Sigmoid colon (tissue), 7 donors: ENCODE data around the gene IFT43. TPM values are rescaled to one million over a fixed set of nuclear protein-coding genes. Genes with fewer than 3 reads are reported as not detected.
"Not testable (repeated sequence)": the region's sequence is repeated elsewhere in the genome, so short reads cannot be mapped to it uniquely, and the experiment has no call there.

Experiments
- DNase-seq: peaks from one replicate; pipeline ENCODE4 v3.0.0-alpha.2; 2019
- H3K27ac ChIP-seq, 4 donors: fragments of 200-600 bp; sonication (generic); one replicate each; pipeline ENCODE4 v1.5.1; 2016 to 2019; ENCODE audit warnings: mild to moderate bottlenecking in 1 of 4
- H3K27me3 ChIP-seq, 3 donors: fragments of 200-600 bp; sonication (generic); one replicate each; pipeline ENCODE4 v1.5.1; 2019; ENCODE audit warnings: mild to moderate bottlenecking in 1 of 3
- H3K36me3 ChIP-seq, 4 donors: fragments of 200-600 bp; sonication (generic); one replicate each; pipeline ENCODE4 v1.5.1; 2016 to 2019
- H3K4me1 ChIP-seq, 4 donors: fragments of 200-600 bp; sonication (generic); one replicate each; pipeline ENCODE4 v1.5.1; 2017 to 2019
- H3K4me3 ChIP-seq, 4 donors: fragments of 200-600 bp; sonication (generic); one replicate each; pipeline ENCODE4 v1.5.1; 2017 to 2019; ENCODE audit warnings: mild to moderate bottlenecking in 2 of 4, moderate library complexity in 1 of 4
- H3K9me3 ChIP-seq, 4 donors: fragments of 200-600 bp in 3 of 4; sonication (generic) in 3 of 4; one replicate each; pipeline versions ENCODE4 v1.5.1 to v1.6.1; 2013 to 2019
- CTCF ChIP-seq, 4 experiments: fragments of 450-650 bp in 3 of 4; fragments of 200-600 bp in 1 of 4; IDR thresholded peaks; one replicate each; pipeline ENCODE4 v1.5.1; 2016 to 2019; ENCODE audit warnings: antibody characterized with exemption in 4 of 4, mild to moderate bottlenecking in 3 of 4, moderate library complexity in 2 of 4
- EP300 ChIP-seq, 4 donors: sonication (generic); formaldehyde crosslinking; IDR thresholded peaks; one replicate each; pipeline ENCODE4 v1.6.1; 2017; ENCODE audit warnings: antibody characterized with exemption in 4 of 4
- POLR2A ChIP-seq, 2 donors: fragments of 450-650 bp; IDR thresholded peaks; one replicate each; pipeline ENCODE4 v1.6.1; 2016; ENCODE audit warnings: antibody characterized with exemption in 2 of 2, mild to moderate bottlenecking in 2 of 2, moderate library complexity in 2 of 2
- POLR2AphosphoS5 ChIP-seq, 4 donors: sonication (generic); formaldehyde crosslinking; IDR thresholded peaks; one replicate each; pipeline ENCODE4 v1.6.1; 2017; ENCODE audit warnings: antibody characterized with exemption in 4 of 4
- WGBS, 2 donors: extraction: QIAGEN DNeasy Blood & Tissue Kit; methylation state at CpG; one replicate each; pipeline ENCODE4 v1.1.7; 2013; 5-methylcytosine and 5-hydroxymethylcytosine counted together
- intact Hi-C: fragments of 100-400 bp; cut with DNase I; formaldehyde crosslinking; loops from one replicate; pipeline ENCODE4 v1.15.1; 2023
- polyA plus RNA-seq, 3 donors: library from polyadenylated mRNA; stranded (reverse); fragments of 200-250 nt; gene quantifications; one replicate each; pipeline ENCODE4 v1.2.3, GENCODE V29; 2013
- total RNA-seq, 4 donors: library from RNA; depleted of rRNA; stranded (reverse); fragments of >200 nt; gene quantifications; one replicate each; pipeline ENCODE4 v1.1.0, GENCODE V29; 2016
- donor health status: healthy with polysubstance abuse.
- donor health status: Bipolar disorder and iron deficiency.
- donor health status: healthy.

IFT43 gene
- total and polyA plus RNA-seq, 7 donors, result 31.4 to 63.7 (median 42.8) TPM

- TF ChIP-seq POLR2A (IDR thresholded peaks at IDR 0.05) (no peak), POLR2AphosphoS5 (IDR thresholded peaks at IDR 0.05) (no peak), EP300 (IDR thresholded peaks at IDR 0.05) (no peak), CTCF (IDR thresholded peaks at IDR 0.05) (no peak)
- no peaks in the 10 kb centered on the region for H3K27me3 ChIP-seq
- intact Hi-C loops, result no loop called here
- peaks cover 0 to 16% (median 14%) of the 10 kb centered on the region in 4 donors for H3K4me1 ChIP-seq
- H3K36me3 ChIP-seq, result peaks cover 0 to 43% (median 22%) of the 10 kb centered on the region in 4 donors
- H3K4me3 ChIP-seq, result no peak overlapping the region
- 94 to 98% methylated on average over 2 of the region's 2 CpGs for WGBS, 2 donors
- H3K9me3 ChIP-seq, result no peaks in the 10 kb centered on the region
- no peak for DNase-seq
- H3K27ac ChIP-seq, result no peak overlapping the region
Observed at GRCh38 chr14:76007852-76008251, 22.3 kb downstream of the IFT43 start.

- Histone ChIP-seq H3K4me1 (peaks cover 0 to 23% (median 16%) of the 10 kb centered on the region in 4 donors), H3K36me3 (peaks cover 0 to 38% (median 13%) of the 10 kb centered on the region in 4 donors)
- H3K27ac ChIP-seq, H3K27me3 ChIP-seq, DNase-seq, intact Hi-C loops, H3K9me3 ChIP-seq, H3K4me3 ChIP-seq: not testable (repeated sequence)
- 96% methylated on average over 3 of the region's 3 CpGs for WGBS, 2 donors
Observed at GRCh38 chr14:76009627-76010026, 24.1 kb downstream of the IFT43 start.

- Histone ChIP-seq H3K4me1 (peaks cover 0 to 23% (median 16%) of the 10 kb centered on the region in 4 donors), H3K27ac (peak overlapping the region; percentile 73 to 85 (median 78)), H3K27me3 (no peaks in the 10 kb centered on the region), H3K9me3 (no peaks in the 10 kb centered on the region), H3K4me3 (no peak overlapping the region), H3K36me3 (peaks cover 0 to 27% (median 6%) of the 10 kb centered on the region in 4 donors)
- DNase-seq, result no peak
- intact Hi-C loops, result no loop called here
- TF ChIP-seq EP300 (IDR thresholded peaks at IDR 0.05), result no peak
- TF ChIP-seq CTCF (IDR thresholded peaks at IDR 0.05), result no peak
- no peak for TF ChIP-seq POLR2AphosphoS5 (IDR thresholded peaks at IDR 0.05)
- no peak for TF ChIP-seq POLR2A (IDR thresholded peaks at IDR 0.05)
Observed at GRCh38 chr14:76011930-76012329, 26.4 kb downstream of the IFT43 start.

- DNase-seq, result peak; percentile 72
- Histone ChIP-seq H3K27me3 (no peaks in the 10 kb centered on the region), H3K4me3 (peak overlapping the region in 2 of 4 donors; percentile 3 to 17), H3K9me3 (no peaks in the 10 kb centered on the region), H3K36me3 (peaks cover 0 to 23% (median 4%) of the 10 kb centered on the region in 4 donors), H3K27ac (peak overlapping the region; percentile 73 to 85 (median 78)), H3K4me1 (peaks cover 0 to 23% (median 16%) of the 10 kb centered on the region in 4 donors)
- intact Hi-C loops, result no loop called here
- WGBS, 2 donors, result 81 to 92% methylated on average over 9 of the region's 9 CpGs
- peak in 1 of 4 experiments; percentile 30 for TF ChIP-seq CTCF (IDR thresholded peaks at IDR 0.05)
- peak in 2 of 4 donors; percentile 18 to 44 for TF ChIP-seq EP300 (IDR thresholded peaks at IDR 0.05)
- TF ChIP-seq POLR2A (IDR thresholded peaks at IDR 0.05), result no peak
- TF ChIP-seq POLR2AphosphoS5 (IDR thresholded peaks at IDR 0.05), result peak in 3 of 4 donors; percentile 13 to 62 (median 29)
Observed at GRCh38 chr14:76012354-76012753, 26.8 kb downstream of the IFT43 start.

GRCh38 chr14:76015191-76015590 lies 29.6 kb downstream of the IFT43 start:
- intact Hi-C loops, result no loop called here
- H3K36me3 ChIP-seq, result peaks cover 0 to 21% (median 0%) of the 10 kb centered on the region in 4 donors
- H3K27ac ChIP-seq, result peak overlapping the region in 2 of 4 donors; percentile 0 to 19
- H3K27me3 ChIP-seq, result no peaks in the 10 kb centered on the region
- H3K4me1 ChIP-seq, result peaks cover 0 to 23% (median 16%) of the 10 kb centered on the region in 4 donors
- no peak overlapping the region for H3K4me3 ChIP-seq
- TF ChIP-seq POLR2A (IDR thresholded peaks at IDR 0.05) (no peak), CTCF (IDR thresholded peaks at IDR 0.05) (no peak), EP300 (IDR thresholded peaks at IDR 0.05) (no peak)
- H3K9me3 ChIP-seq, result no peaks in the 10 kb centered on the region
- DNase-seq, result no peak
- 88 to 94% methylated on average over 1 of the region's 1 CpG for WGBS, 2 donors
